Cortex of kidney (tissue), 1 donor: Measurements from ENCODE around the gene ARPC5L.
"Not testable (repeated sequence)": the region's sequence is repeated elsewhere in the genome, so short reads cannot be mapped to it uniquely, and the experiment has no call there.

ENCODE experiments used
- DNase-seq: peaks from one replicate; lab custom pipeline; 2025; lab: John Stamatoyannopoulos, UW

Gene ARPC5L

GRCh38 chr9:124861342-124862229 lies at the start of gene ARPC5L, which contains the start of gene RPL35:
Gene ARPC5L, plus strand, starts transcription at chr9:124862130. Its CDS starts 7,161 bp downstream, at chr9:124869291.
Gene RPL35, minus strand, starts transcription at chr9:124861957. Its CDS starts 45 bp downstream, at chr9:124861912.
- peak; percentile 23 for DNase-seq

DNA sequence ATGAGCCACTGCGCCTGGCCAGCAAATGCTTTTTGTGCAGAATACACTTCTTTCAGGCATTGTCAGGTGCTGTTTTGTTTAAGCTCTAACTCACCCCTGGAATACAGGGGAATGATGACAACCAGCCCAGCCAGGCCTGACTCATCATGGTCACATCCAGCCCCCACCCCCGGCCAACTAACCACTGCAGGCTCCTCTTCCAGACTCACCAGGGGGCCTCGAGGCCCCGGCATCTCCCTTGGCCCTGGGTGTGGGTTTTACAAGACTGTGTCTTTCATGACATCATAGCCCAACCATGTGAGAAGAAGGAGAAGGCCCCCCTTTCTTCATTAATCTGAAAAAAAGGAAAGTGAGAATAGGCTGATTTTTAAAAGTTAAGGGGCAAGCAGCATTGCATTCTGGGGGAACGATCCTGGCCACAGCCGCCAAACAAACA lies 49.5 kb upstream of the ARPC5L start:
- no peak for DNase-seq

- no peak for DNase-seq
These were observed 48.9 kb upstream of the ARPC5L start for GRCh38 chr9:124813041-124813440.

- DNase-seq: no peak
These were observed 48.3 kb upstream of the ARPC5L start for GRCh38 chr9:124813501-124814163.

DNA sequence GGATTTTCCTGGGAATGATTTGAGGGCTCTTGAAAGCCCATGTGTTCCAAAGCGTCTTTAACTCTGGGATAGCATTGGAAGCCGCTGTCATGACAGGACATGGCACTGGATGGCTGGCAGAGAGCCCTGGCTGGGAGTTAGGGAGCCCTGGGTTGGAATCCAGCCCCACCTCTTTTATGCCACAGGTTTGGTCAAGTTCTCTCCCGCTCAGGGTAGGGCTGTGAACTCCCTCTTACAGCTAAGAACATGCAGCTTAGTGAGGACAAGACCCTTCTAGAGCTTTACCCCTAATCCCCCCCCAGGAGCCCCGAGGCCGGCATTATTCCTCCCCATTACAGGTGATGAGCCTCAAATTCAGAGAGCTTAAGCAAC lies 47.8 kb upstream of the ARPC5L start:
- DNase-seq: no peak

GRCh38 chr9:124815601-124816000 lies 46.3 kb upstream of the ARPC5L start:
- no peak for DNase-seq

- no peak for DNase-seq
These were observed 43.3 kb upstream of the ARPC5L start for GRCh38 chr9:124818431-124819281.

- no peak for DNase-seq
These were observed 41.0 kb upstream of the ARPC5L start for GRCh38 chr9:124820698-124821623.

DNA sequence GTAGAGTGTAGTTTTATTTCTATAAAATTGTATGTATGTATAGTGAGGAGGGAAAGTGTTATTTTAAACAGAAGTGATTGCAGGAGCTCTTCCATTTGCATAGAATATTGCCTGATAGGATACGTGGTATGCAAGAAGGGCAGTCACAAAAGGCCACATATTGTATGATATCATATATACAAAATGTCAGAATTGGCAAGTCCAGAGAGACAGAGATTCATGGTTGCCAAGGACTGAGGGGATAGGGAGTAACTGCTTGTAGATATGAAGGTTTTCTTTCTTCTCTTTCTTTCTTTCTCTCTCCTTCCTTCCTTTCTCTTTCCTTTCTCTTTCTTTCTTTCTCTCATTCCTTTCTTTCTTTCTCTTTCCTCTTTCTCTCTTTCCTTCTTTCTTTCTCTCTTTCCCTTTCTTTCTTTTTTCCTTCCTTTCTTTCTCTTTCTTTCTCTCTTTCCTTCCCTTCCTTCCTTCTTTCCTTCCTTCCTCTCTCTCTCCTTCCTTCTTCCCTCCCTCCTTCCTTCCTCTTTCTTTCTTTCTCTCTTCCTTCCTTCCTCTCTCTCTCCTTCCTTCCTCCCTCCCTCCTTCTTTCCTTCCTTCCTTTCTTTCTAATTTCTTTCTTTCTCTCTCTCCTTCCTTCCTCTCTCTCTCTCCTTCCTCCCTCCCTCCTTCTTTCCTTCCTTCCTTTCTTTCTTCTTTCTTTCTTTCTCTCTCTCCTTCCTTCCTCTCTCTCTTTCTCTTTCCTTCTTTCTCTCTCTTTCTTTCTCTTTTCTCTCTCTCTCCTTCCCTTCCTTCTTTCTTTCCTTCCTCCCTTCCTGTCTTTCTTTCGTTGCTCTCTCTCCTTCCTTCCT lies 33.2 kb upstream of the ARPC5L start:
- no peak for DNase-seq

DNA sequence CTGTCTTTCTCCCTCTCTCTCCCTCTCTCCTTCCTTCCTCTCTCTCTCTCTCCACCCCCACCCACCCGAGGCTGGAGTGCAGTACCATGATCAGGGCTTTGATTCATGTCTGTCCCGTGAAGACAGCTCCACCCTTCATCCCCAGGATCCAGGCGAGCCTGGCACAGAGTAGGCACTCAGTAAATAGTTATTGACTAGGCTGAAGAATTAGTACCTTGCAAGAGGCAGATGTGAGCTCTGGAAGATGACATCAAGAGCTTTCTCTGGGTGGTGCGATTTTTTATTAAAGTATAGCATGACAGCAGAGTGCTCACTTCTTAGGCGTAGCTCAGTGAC lies 32.6 kb upstream of the ARPC5L start:
- DNase-seq: no peak

GRCh38 chr9:124830593-124830992 lies 31.3 kb upstream of the ARPC5L start:
- DNase-seq: no peak

- DNase-seq: no peak
These were observed 30.1 kb upstream of the ARPC5L start for GRCh38 chr9:124831642-124832364.

DNA sequence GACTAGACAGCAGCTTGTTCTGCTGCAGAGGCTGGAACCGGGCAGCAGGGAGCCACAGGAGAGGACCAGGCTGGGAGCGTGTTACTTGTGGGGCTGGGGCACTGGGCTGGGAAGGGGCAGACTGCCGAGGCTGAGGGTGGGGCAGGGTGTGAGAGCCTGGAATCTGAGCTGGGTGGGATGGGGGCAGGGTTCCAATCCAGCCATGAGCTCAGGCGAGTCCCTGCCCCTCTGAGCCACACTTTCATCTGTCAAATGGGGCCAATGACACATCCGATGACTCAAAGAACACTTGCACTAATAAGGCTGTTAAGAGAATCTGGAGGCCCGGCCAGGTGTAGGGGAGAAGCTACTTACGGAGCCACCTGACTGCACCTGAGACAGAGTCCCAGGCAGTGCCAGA lies 27.3 kb upstream of the ARPC5L start:
- DNase-seq: no peak

GRCh38 chr9:124835026-124835557 lies 26.8 kb upstream of the ARPC5L start:
- no peak for DNase-seq

DNA sequence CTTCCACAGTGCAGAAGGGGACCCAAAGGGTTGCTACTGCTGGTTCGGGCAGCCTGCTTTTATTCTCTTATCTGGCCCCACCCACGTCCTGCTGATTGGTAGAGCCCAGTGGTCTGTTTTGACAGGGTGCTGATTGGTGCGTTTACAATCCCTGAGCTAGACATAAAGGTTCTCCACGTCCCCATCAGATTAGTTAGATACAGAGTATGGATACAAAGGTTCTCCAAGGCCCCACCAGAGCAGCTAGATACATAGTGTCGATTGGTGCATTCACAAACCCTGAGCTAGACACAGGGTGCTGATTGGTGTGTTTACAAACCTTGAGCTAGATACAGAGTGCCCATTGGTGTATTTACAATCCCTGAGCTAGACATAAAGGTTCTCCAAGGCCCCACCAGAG lies 23.8 kb upstream of the ARPC5L start:
- DNase-seq: not testable (repeated sequence)

GRCh38 chr9:124838567-124839275 lies 23.2 kb upstream of the ARPC5L start:
- not testable (repeated sequence) for DNase-seq

- DNase-seq: no peak
These were observed 22.2 kb upstream of the ARPC5L start for GRCh38 chr9:124839612-124840299.

- DNase-seq: no peak
These were observed 21.6 kb upstream of the ARPC5L start for GRCh38 chr9:124840300-124840833.
